CD4-positive, alpha-beta T cell (primary cell): ENCODE data around the gene PPP1R14B. TPM values are rescaled to one million over a fixed set of nuclear protein-coding genes. Genes with fewer than 3 reads are reported as not detected.

ENCODE experiments used
- ATAC-seq: fragments of 200-7000 bp; cut with Tn5 transposase; one replicate; pipeline ENCODE4 v1.10.0; 2022; ENCODE audit warnings: mild to moderate bottlenecking; ENCODE audit not compliant: poor library complexity
- CTCF ChIA-PET: fragments of 350-600 bp; sonication (Branson Sonifier 250); formaldehyde crosslinking; loops from one replicate; lab custom pipeline; 2021; ENCODE audit warnings: antibody characterized with exemption, inconsistent platforms; lab: Charles Lee
- POLR2A ChIA-PET: fragments of 350-600 bp; sonication (Branson Sonifier 250); formaldehyde crosslinking; loops from one replicate; lab custom pipeline; 2021; ENCODE audit warnings: antibody characterized with exemption, inconsistent platforms; lab: Charles Lee
- DNase-seq, 14 experiments: peaks; one replicate each; pipeline ENCODE4 v3.0.0-alpha.2; 2013 to 2020; ENCODE audit warnings: mixed read lengths in 2 of 14
- H3K27ac ChIP-seq, 2 donors: one replicate each; pipeline versions ENCODE4 v1.5.1 to v1.7.0; 2013; ENCODE audit warnings: low read length in 2 of 2, low read depth in 1 of 2, mild to moderate bottlenecking in 1 of 2
- H3K27me3 ChIP-seq, 2 experiments: 1 replicate in 1 of 2; 2 replicates in 1 of 2; pipeline versions ENCODE4 v1.6.1 to v1.7.0; 2013; ENCODE audit warnings: low read length in 2 of 2, control low read depth in 1 of 2, mild to moderate bottlenecking in 1 of 2, moderate library complexity in 1 of 2; ENCODE audit not compliant: insufficient read depth in 2 of 2, control insufficient read depth in 1 of 2
- H3K36me3 ChIP-seq: one replicate; pipeline ENCODE4 v1.6.1; 2013; ENCODE audit warnings: low read length, control low read depth; ENCODE audit not compliant: insufficient read depth
- H3K4me1 ChIP-seq: one replicate; pipeline ENCODE4 v1.6.1; 2013; ENCODE audit warnings: low read length, control low read depth; ENCODE audit not compliant: insufficient read depth
- H3K4me3 ChIP-seq: one replicate; pipeline ENCODE4 v1.5.1; 2013; ENCODE audit warnings: mild to moderate bottlenecking, low read length, moderate library complexity
- H3K9me3 ChIP-seq, 2 experiments: 1 replicate in 1 of 2; 2 replicates in 1 of 2; pipeline versions ENCODE4 v1.6.1 to v1.7.0; 2013; ENCODE audit warnings: low read length in 2 of 2, mild to moderate bottlenecking in 2 of 2, control low read depth in 1 of 2, moderate library complexity in 1 of 2; ENCODE audit not compliant: control insufficient read depth in 1 of 2, insufficient read depth in 1 of 2
- H3K27ac Mint-ChIP-seq: one replicate; pipeline ENCODE4 v1.8.0; 2020; ENCODE audit warnings: mixed read lengths
- H3K27me3 Mint-ChIP-seq: one replicate; pipeline ENCODE4 v1.8.0; 2021; ENCODE audit warnings: mixed read lengths
- H3K36me3 Mint-ChIP-seq: one replicate; pipeline ENCODE4 v1.8.0; 2021; ENCODE audit warnings: low read depth, mixed read lengths
- H3K4me1 Mint-ChIP-seq: one replicate; pipeline ENCODE4 v1.8.0; 2021; ENCODE audit warnings: low read depth, mixed read lengths
- H3K4me3 Mint-ChIP-seq: one replicate; pipeline ENCODE4 v1.8.0; 2020; ENCODE audit warnings: mild to moderate bottlenecking, mixed read lengths
- H3K9me3 Mint-ChIP-seq: one replicate; pipeline ENCODE4 v1.8.0; 2020; ENCODE audit warnings: mixed read lengths
- CTCF ChIP-seq: fragments of 200-600 bp; IDR thresholded peaks from one replicate; pipeline ENCODE4 v1.8.0; 2022; ENCODE audit warnings: antibody characterized with exemption, mild to moderate bottlenecking
- intact Hi-C, 2 experiments: fragments of 100-400 bp; cut with DNase I in 1 of 2; cut with micrococcal nuclease in 1 of 2; formaldehyde crosslinking; loops; one replicate each; pipeline versions ENCODE4 v1.15.1 to v1.9.0; 2023 to 2025; cut with DNase I, micrococcal nuclease
- total RNA-seq, 174 experiments: library from RNA in 2 of 174; stranded (reverse) in 2 of 174; gene quantifications; one replicate each; pipeline ENCODE4 v1.2.3 and lab custom pipeline; 2021 to 2026

The PPP1R14B gene
- total RNA-seq, 2 experiments from 2014 or later = 17.1 to 21.0 TPM

DNA sequence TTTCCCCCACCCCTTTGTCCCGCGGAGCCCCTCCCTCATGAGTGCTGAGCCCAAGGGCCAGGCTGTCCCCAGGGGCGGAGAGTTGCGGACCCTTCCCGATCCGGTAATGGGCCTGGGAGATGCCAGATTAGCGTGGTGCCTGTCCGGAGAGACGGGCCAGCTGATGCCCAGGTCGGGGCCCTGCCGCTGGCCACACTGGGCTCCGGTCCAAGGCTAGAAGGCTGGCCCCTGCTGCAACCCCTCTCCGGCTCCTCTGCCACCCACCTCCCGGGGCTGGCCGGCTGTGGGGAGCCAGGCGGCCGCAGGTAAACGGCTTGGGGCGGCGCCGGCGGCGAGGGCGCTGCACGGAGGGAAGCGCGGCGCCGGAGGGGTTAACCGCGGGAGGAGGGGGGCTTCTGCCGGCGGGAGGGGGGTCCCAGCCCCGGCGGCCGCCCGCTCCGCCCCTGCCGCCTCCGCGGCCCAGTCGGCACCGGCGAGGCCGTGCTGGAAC, 44.6 kb upstream of the PPP1R14B start, which contains the start of gene KCNK4:
TSS of gene KCNK4 (plus strand) at position 41 of the 490 bp plus-strand sequence. CDS start 1,717 bp downstream, outside the sequence.
- H3K9me3 Mint-ChIP-seq = no peaks in the 10 kb centered on the region
- DNase-seq = peak in 1 of 14 experiments; percentile 31
- H3K4me1 Mint-ChIP-seq = peaks cover 10% of the 10 kb centered on the region
- ChIA-PET CTCF (interaction anchor here (1.1 kb wide), 1 partner anchor 87 kb away, joined by 3 read pairs; no protein-coding TSS in a partner anchor), POLR2A (interaction anchor here (0.9 to 2.5 kb wide), 4 partner anchors 13 to 85 kb away, joined by 3 to 9 read pairs (median 5); partner anchors contain the start of gene FERMT3)
- H3K4me1 ChIP-seq = peaks cover 21% of the 10 kb centered on the region
- peak within 1 kb of the TSS; percentile 76 for H3K4me3 Mint-ChIP-seq
- no peak for TF ChIP-seq CTCF
- no peak within 1 kb of the TSS for H3K27ac Mint-ChIP-seq
- ATAC-seq = no peak
- peaks cover 44 to 56% of the 10 kb centered on the region in 2 experiments for H3K27me3 ChIP-seq
- peaks cover 44% of the 10 kb centered on the region for H3K27me3 Mint-ChIP-seq
- no peaks in the 10 kb centered on the region for H3K36me3 Mint-ChIP-seq
- no peak within 1 kb of the TSS for H3K27ac ChIP-seq
- H3K4me3 ChIP-seq = no peak within 1 kb of the TSS
- H3K9me3 ChIP-seq = peaks cover 0 to 10% of the 10 kb centered on the region in 2 experiments
- intact Hi-C loops = no loop called here
- peaks cover 3% of the 10 kb centered on the region for H3K36me3 ChIP-seq

DNA sequence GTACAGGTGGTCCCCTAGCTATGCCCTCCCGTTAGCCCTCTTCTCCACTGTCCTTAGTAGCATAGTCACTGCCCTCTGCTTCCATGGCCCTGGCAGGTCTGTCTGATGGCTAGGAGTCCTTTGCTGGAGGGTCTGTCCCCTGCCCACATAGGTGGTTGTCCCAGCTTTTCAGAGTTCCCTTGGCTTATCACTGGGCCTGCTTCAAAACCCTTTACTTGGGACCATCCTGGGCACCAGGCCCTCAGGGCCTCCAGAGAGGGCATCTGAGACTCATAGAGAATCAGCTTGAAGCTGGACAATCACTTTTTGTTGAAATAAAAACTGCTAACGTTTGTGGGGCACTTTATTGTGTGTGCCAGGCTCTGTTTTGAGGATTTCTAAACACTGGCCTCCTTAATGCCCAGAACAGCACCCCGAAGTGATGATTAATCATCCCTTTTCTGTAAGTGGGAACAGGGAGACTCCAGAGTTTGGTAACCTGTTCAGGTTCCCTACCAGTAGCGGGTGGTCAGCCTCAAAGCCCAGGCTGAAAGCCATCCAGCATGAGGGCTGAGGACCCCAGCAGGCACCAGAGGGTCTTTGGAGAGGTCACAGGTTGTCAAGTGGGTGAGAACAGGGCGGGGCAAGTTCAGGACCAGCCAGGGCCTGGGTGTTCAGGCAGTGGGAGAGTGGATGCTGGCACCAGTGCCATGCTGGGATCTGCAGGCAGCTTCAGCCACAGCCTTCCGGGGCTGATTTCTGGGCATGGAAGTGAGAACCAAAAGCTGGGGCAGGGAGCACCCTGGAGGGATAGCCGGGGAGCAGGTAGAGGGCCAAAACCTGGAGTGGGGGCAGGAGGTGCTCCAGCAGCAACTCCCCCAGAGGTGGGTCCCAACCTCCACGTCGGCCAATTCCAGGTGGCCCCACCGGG, 43.9 kb upstream of the PPP1R14B start:
- TF ChIP-seq CTCF = no peak
- H3K36me3 ChIP-seq = peaks cover 3% of the 10 kb centered on the region
- peaks cover 27% of the 10 kb centered on the region for H3K4me1 ChIP-seq
- ATAC-seq (no peak), DNase-seq (no peak)
- intact Hi-C loops = no loop called here
- H3K27ac ChIP-seq = no peak overlapping the region
- no peaks in the 10 kb centered on the region for H3K36me3 Mint-ChIP-seq
- H3K4me1 Mint-ChIP-seq = peaks cover 12% of the 10 kb centered on the region
- peaks cover 37% of the 10 kb centered on the region for H3K27me3 Mint-ChIP-seq
- H3K9me3 Mint-ChIP-seq = no peaks in the 10 kb centered on the region
- H3K9me3 ChIP-seq = peaks cover 0 to 10% of the 10 kb centered on the region in 2 experiments
- no peak overlapping the region for H3K27ac Mint-ChIP-seq
- ChIA-PET CTCF (interaction anchor here (1.1 to 1.3 kb wide), 2 partner anchors 19 to 86 kb away, joined by 3 to 5 read pairs; no protein-coding TSS in a partner anchor), POLR2A (interaction anchor here (0.9 to 2.2 kb wide), 4 partner anchors 10 to 22 kb away, joined by 3 to 9 read pairs (median 4); partner anchors contain the start of gene CATSPERZ)
- H3K4me3 ChIP-seq = no peak overlapping the region
- H3K4me3 Mint-ChIP-seq = peak overlapping the region; percentile 76
- H3K27me3 ChIP-seq = peaks cover 39 to 49% of the 10 kb centered on the region in 2 experiments

DNA sequence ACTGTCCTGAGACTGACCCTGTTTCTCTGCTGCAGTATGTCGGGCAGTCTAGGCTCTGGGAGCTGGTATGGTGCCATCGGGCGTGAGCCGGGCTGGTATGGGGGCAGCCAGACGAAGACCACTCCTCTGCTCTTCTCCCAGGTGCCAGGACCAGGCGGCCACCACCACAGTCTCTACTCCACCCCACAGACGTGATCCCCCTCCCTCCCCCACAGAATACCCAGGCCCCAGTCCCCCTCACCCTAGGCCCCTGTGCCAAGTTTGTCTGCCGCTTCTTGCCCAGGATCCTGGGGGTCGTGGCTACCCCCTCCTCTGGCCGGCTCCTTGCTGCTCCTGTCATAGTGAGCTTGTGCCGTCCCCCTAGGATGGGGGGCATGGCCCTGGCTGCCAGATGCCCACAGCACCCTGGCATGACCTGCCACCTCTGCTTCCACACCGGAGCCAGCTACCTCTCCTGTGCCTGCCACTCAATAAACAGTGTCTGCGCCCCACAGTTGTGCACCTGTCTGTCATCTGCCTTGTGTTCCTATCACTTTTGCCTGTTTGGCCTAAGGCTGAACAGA, 42.3 kb upstream of the PPP1R14B start:
- Mint-ChIP-seq H3K4me3 (peak overlapping the region; percentile 45), H3K36me3 (peaks cover 5% of the 10 kb centered on the region), H3K4me1 (peaks cover 12% of the 10 kb centered on the region), H3K27me3 (peaks cover 25% of the 10 kb centered on the region), H3K9me3 (no peaks in the 10 kb centered on the region), H3K27ac (no peak overlapping the region)
- ATAC-seq = no peak
- no peak for DNase-seq
- intact Hi-C loops = no loop called here
- Histone ChIP-seq H3K27me3 (peaks cover 27 to 35% of the 10 kb centered on the region in 2 experiments), H3K4me1 (peaks cover 34% of the 10 kb centered on the region), H3K4me3 (no peak overlapping the region), H3K36me3 (peaks cover 3% of the 10 kb centered on the region), H3K27ac (no peak overlapping the region), H3K9me3 (peaks cover 0 to 10% of the 10 kb centered on the region in 2 experiments)
- ChIA-PET CTCF (interaction anchor here (0.5 to 1.2 kb wide), 2 partner anchors 10 to 11 kb away, joined by 3 to 4 read pairs; partner anchors contain the start of gene CATSPERZ), POLR2A (interaction anchor here (1.3 to 2.2 kb wide), 2 partner anchors 11 to 15 kb away, joined by 4 to 9 read pairs; partner anchors contain the start of gene CATSPERZ)
- no peak for TF ChIP-seq CTCF
